ENCODE measurements around the gene CYSRT1. TPM values are rescaled to one million over a fixed set of nuclear protein-coding genes. Genes with fewer than 3 reads are reported as not detected.

CYSRT1 gene
- total RNA-seq, 1 experiment from 2014 or later: 1.7 TPM

Other genes with a start within 250 kb of the CYSRT1 start
- not detected in 2 replicates for gene PTGDS, start 247.7 kb upstream of the CYSRT1 start, total RNA-seq (2014; rRNA removed; shearing (Covaris generic))
- not detected in 2 replicates for gene LCNL1, start 242.2 kb upstream of the CYSRT1 start, total RNA-seq (2014; rRNA removed; shearing (Covaris generic))
- 25.9 and 27.8 TPM in 2 replicates for gene PAXX, start 232.8 kb upstream of the CYSRT1 start, total RNA-seq (2014; rRNA removed; shearing (Covaris generic))
- 0.28 and 0.55 TPM in 2 replicates for gene CLIC3, start 228.6 kb upstream of the CYSRT1 start, total RNA-seq (2014; rRNA removed; shearing (Covaris generic))
- 4.0 and 4.6 TPM in 2 replicates for gene ABCA2, start 196.9 kb upstream of the CYSRT1 start, total RNA-seq (2014; rRNA removed; shearing (Covaris generic))
- not detected in 2 replicates for gene FUT7, start 193.1 kb upstream of the CYSRT1 start, total RNA-seq (2014; rRNA removed; shearing (Covaris generic))
- gene NPDC1, start 179.0 kb upstream of the CYSRT1 start, total RNA-seq (2014; rRNA removed; shearing (Covaris generic)): 0.51 and 0.91 TPM in 2 replicates
- gene ENTPD2, start 171.1 kb upstream of the CYSRT1 start, total RNA-seq (2014; rRNA removed; shearing (Covaris generic)): 1.9 and 2.0 TPM in 2 replicates
- gene SAPCD2, start 154.6 kb upstream of the CYSRT1 start, total RNA-seq (2014; rRNA removed; shearing (Covaris generic)): 69.7 and 71.0 TPM in 2 replicates
- gene UAP1L1, start 147.7 kb upstream of the CYSRT1 start, total RNA-seq (2014; rRNA removed; shearing (Covaris generic)): 12.6 and 13.8 TPM in 2 replicates
- 38.4 and 42.6 TPM in 2 replicates for gene MAN1B1, start 138.2 kb upstream of the CYSRT1 start, total RNA-seq (2014; rRNA removed; shearing (Covaris generic))
- 12.6 and 13.4 TPM in 2 replicates for gene DPP7, start 110.4 kb upstream of the CYSRT1 start, total RNA-seq (2014; rRNA removed; shearing (Covaris generic))
- gene GRIN1, start 86.0 kb upstream of the CYSRT1 start, total RNA-seq (2014; rRNA removed; shearing (Covaris generic)): 0.49 and 2.0 TPM in 2 replicates
- 0.24 and 0.53 TPM in 2 replicates for gene LRRC26, start 55.1 kb upstream of the CYSRT1 start, total RNA-seq (2014; rRNA removed; shearing (Covaris generic))
- gene TMEM210, start 53.1 kb upstream of the CYSRT1 start, total RNA-seq (2014; rRNA removed; shearing (Covaris generic)): not detected in 2 replicates
- gene ANAPC2, start 36.6 kb upstream of the CYSRT1 start, total RNA-seq (2014; rRNA removed; shearing (Covaris generic)): 29.7 and 38.7 TPM in 2 replicates
- 73.0 and 88.1 TPM in 2 replicates for gene SSNA1, start 36.5 kb upstream of the CYSRT1 start, total RNA-seq (2014; rRNA removed; shearing (Covaris generic))
- 14.0 and 14.8 TPM in 2 replicates for gene TPRN, start 24.4 kb upstream of the CYSRT1 start, total RNA-seq (2014; rRNA removed; shearing (Covaris generic))
- gene TMEM203, start 19.5 kb upstream of the CYSRT1 start, total RNA-seq (2014; rRNA removed; shearing (Covaris generic)): 57.3 and 60.5 TPM in 2 replicates
- 12.5 and 17.2 TPM in 2 replicates for gene NDOR1, start 19.5 kb upstream of the CYSRT1 start, total RNA-seq (2014; rRNA removed; shearing (Covaris generic))
- 0.23 and 0.43 TPM in 2 replicates for gene RNF208, start 2.9 kb upstream of the CYSRT1 start, total RNA-seq (2014; rRNA removed; shearing (Covaris generic))
- gene RNF224, start 2.3 kb downstream of the CYSRT1 start, total RNA-seq (2014; rRNA removed; shearing (Covaris generic)): not detected in 2 replicates
- gene SLC34A3, start 5.7 kb downstream of the CYSRT1 start, total RNA-seq (2014; rRNA removed; shearing (Covaris generic)): 0.06 TPM in 1 of 2 replicates, not detected in the other
- gene TUBB4B, start 16.1 kb downstream of the CYSRT1 start, total RNA-seq (2014; rRNA removed; shearing (Covaris generic)): 528 and 565 TPM in 2 replicates
- not detected in 2 replicates for gene STPG3, start 26.1 kb downstream of the CYSRT1 start, total RNA-seq (2014; rRNA removed; shearing (Covaris generic))
- 65.5 and 66.8 TPM in 2 replicates for gene NELFB, start 30.2 kb downstream of the CYSRT1 start, total RNA-seq (2014; rRNA removed; shearing (Covaris generic))
- gene TOR4A, start 52.6 kb downstream of the CYSRT1 start, total RNA-seq (2014; rRNA removed; shearing (Covaris generic)): 4.0 and 4.4 TPM in 2 replicates
- 0.89 and 1.0 TPM in 2 replicates for gene NRARP, start 77.1 kb downstream of the CYSRT1 start, total RNA-seq (2014; rRNA removed; shearing (Covaris generic))
- gene EXD3, start 198.0 kb downstream of the CYSRT1 start, total RNA-seq (2014; rRNA removed; shearing (Covaris generic)): 1.8 and 1.9 TPM in 2 replicates
- gene NOXA1, start 198.2 kb downstream of the CYSRT1 start, total RNA-seq (2014; rRNA removed; shearing (Covaris generic)): not detected in 2 replicates
- not detected in 2 replicates for gene ENTPD8, start 216.2 kb downstream of the CYSRT1 start, total RNA-seq (2014; rRNA removed; shearing (Covaris generic))
- gene NSMF, start 234.2 kb downstream of the CYSRT1 start, total RNA-seq (2014; rRNA removed; shearing (Covaris generic)): 35.4 and 40.3 TPM in 2 replicates

Data from SJCRH30 (cell line).